Stimulated activated naive CD8-positive, alpha-beta T cell treated with anti-CD3 and anti-CD28 coated beads, Interleukin-15, Interleukin-2, amounts not matched to agents 100 ng/mL and 50 ng/mL, for 24 hours (primary cell): ENCODE measurements around the gene LIMS1.
"Not testable (repeated sequence)": the region's sequence is repeated elsewhere in the genome, so short reads cannot be mapped to it uniquely, and the experiment has no call there.

Source experiments
- H3K27ac Mint-ChIP-seq: one replicate; pipeline ENCODE4 v1.8.0; 2021; ENCODE audit warnings: mild to moderate bottlenecking, mixed read lengths
- H3K27me3 Mint-ChIP-seq: one replicate; pipeline ENCODE4 v1.8.0; 2021; ENCODE audit warnings: mixed read lengths
- H3K36me3 Mint-ChIP-seq: one replicate; pipeline ENCODE4 v1.8.0; 2021; ENCODE audit warnings: low read depth, mixed read lengths
- H3K4me1 Mint-ChIP-seq: one replicate; pipeline ENCODE4 v1.8.0; 2021; ENCODE audit warnings: low read depth, mixed read lengths
- H3K4me3 Mint-ChIP-seq: one replicate; pipeline ENCODE4 v1.8.0; 2021; ENCODE audit warnings: mild to moderate bottlenecking, mixed read lengths
- H3K9me3 Mint-ChIP-seq: one replicate; pipeline ENCODE4 v1.8.0; 2021; ENCODE audit warnings: mixed read lengths

Gene LIMS1

DNA sequence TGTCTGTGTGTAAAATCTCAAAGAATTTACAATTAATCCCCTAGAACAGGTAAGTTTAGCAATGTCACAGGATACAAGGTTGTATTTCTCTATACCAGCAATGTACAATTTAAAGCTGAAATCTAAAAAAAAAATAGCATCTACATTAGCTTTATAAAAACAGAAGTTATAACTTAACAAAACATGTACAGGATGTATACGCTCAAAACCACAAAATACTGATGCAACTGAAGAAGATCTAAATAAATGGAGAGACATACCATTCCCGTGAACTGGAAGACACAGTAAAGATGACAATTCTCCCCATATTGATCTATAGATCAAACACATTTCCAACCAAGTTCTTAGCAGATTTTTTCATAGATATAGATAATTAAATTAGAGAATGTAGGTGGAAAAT is 167.5 kb downstream of the LIMS1 start:
- Mint-ChIP-seq H3K27ac (no peak overlapping the region), H3K9me3 (peaks cover 5% of the 10 kb centered on the region), H3K27me3 (no peaks in the 10 kb centered on the region), H3K36me3 (no peaks in the 10 kb centered on the region), H3K4me1 (no peaks in the 10 kb centered on the region), H3K4me3 (no peak overlapping the region)

- H3K27me3 Mint-ChIP-seq: no peaks in the 10 kb centered on the region
- H3K9me3 Mint-ChIP-seq: peaks cover 9% of the 10 kb centered on the region
- no peaks in the 10 kb centered on the region for H3K36me3 Mint-ChIP-seq
- no peak overlapping the region for H3K27ac Mint-ChIP-seq
- no peaks in the 10 kb centered on the region for H3K4me1 Mint-ChIP-seq
- no peak overlapping the region for H3K4me3 Mint-ChIP-seq
Observed at GRCh38 chr2:108704871-108705270, 170.6 kb downstream of the LIMS1 start.

- Mint-ChIP-seq H3K4me3 (no peak overlapping the region), H3K36me3 (no peaks in the 10 kb centered on the region), H3K27ac (no peak overlapping the region), H3K4me1 (no peaks in the 10 kb centered on the region), H3K27me3 (no peaks in the 10 kb centered on the region), H3K9me3 (peaks cover 9% of the 10 kb centered on the region)
Observed at GRCh38 chr2:108707300-108707699, 173.0 kb downstream of the LIMS1 start.

GRCh38 chr2:108716971-108717370 is 182.7 kb downstream of the LIMS1 start:
- H3K36me3 Mint-ChIP-seq, H3K27ac Mint-ChIP-seq, H3K27me3 Mint-ChIP-seq, H3K4me3 Mint-ChIP-seq, H3K9me3 Mint-ChIP-seq: not testable (repeated sequence)
- H3K4me1 Mint-ChIP-seq: peaks cover 15% of the 10 kb centered on the region

- Mint-ChIP-seq H3K4me3 (peak within 1 kb of the TSS; percentile 97), H3K9me3 (no peaks in the 10 kb centered on the region), H3K36me3 (peaks cover 7% of the 10 kb centered on the region), H3K27ac (peak within 1 kb of the TSS; percentile 100), H3K27me3 (no peaks in the 10 kb centered on the region), H3K4me1 (peaks cover 32% of the 10 kb centered on the region)
Observed at GRCh38 chr2:108719149-108720044, 185.1 kb downstream of the LIMS1 start, which contains the start of gene RANBP2. TSS of gene RANBP2 (plus strand) at chr2:108719482. CDS start at chr2:108719607, 125 bp downstream.

GRCh38 chr2:108726048-108726447 is 191.8 kb downstream of the LIMS1 start:
- Mint-ChIP-seq H3K4me1 (peaks cover 52% of the 10 kb centered on the region), H3K36me3 (peaks cover 13% of the 10 kb centered on the region)
- not testable (repeated sequence) for H3K27me3 Mint-ChIP-seq, H3K27ac Mint-ChIP-seq, H3K9me3 Mint-ChIP-seq, H3K4me3 Mint-ChIP-seq

GRCh38 chr2:108734656-108735055 is 200.4 kb downstream of the LIMS1 start:
- not testable (repeated sequence) for H3K4me1 Mint-ChIP-seq, H3K27me3 Mint-ChIP-seq, H3K9me3 Mint-ChIP-seq, H3K4me3 Mint-ChIP-seq
- peaks cover 22% of the 10 kb centered on the region for H3K36me3 Mint-ChIP-seq
- peak overlapping the region; percentile 37 for H3K27ac Mint-ChIP-seq
